ENCODE results near the gene ATG5. TPM values are rescaled to one million over a fixed set of nuclear protein-coding genes. Genes with fewer than 3 reads are reported as not detected.

ATG5 gene
- total RNA-seq, 2 experiments from 2014 or later, result 31.2 to 32.4 TPM

GRCh38 chr6:106359959-106360409 lies 34.4 kb upstream of the ATG5 start:
- no peak for DNase-seq
- TF ChIP-seq CTCF (IDR thresholded peaks at IDR 0.05), result no peak
- CTCF ChIA-PET, result interaction anchor here (0.7 to 2.5 kb wide), 14 partner anchors 10 to 617 kb away, joined by 3 to 28 read pairs (median 4); no protein-coding TSS in a partner anchor
- H3K4me3 Mint-ChIP-seq, result peak overlapping the region; percentile 52
- ATAC-seq, result no peak
- intact Hi-C loops (cut with micrococcal nuclease), result no loop called here
- no peaks in the 10 kb centered on the region for H3K36me3 Mint-ChIP-seq (ENCODE audit: low read depth)
- H3K27ac Mint-ChIP-seq, result no peak overlapping the region
- H3K4me1 Mint-ChIP-seq (ENCODE audit: low read depth), result peaks cover 10% of the 10 kb centered on the region
- H3K27me3 Mint-ChIP-seq, result peaks cover 48% of the 10 kb centered on the region
- POLR2A ChIA-PET, result no interaction called here
- no peaks in the 10 kb centered on the region for H3K9me3 Mint-ChIP-seq

- Mint-ChIP-seq H3K36me3 (ENCODE audit: low read depth) (no peaks in the 10 kb centered on the region), H3K27ac (no peak overlapping the region), H3K9me3 (no peaks in the 10 kb centered on the region), H3K4me3 (no peak overlapping the region), H3K4me1 (ENCODE audit: low read depth) (peaks cover 9% of the 10 kb centered on the region), H3K27me3 (peaks cover 60% of the 10 kb centered on the region)
- ATAC-seq (no peak), DNase-seq (no peak)
- intact Hi-C loops (cut with micrococcal nuclease), result no loop called here
- TF ChIP-seq CTCF (IDR thresholded peaks at IDR 0.05), result no peak
- ChIA-PET POLR2A (no interaction called here), CTCF (interaction anchor here (1.1 to 1.3 kb wide), 3 partner anchors 8 to 17 kb away, joined by 3 to 5 read pairs (median 3); no protein-coding TSS in a partner anchor)
Measured at GRCh38 chr6:106356378-106356777, 30.8 kb upstream of the ATG5 start.

- intact Hi-C loops (cut with micrococcal nuclease), result no loop called here
- CTCF ChIA-PET, result interaction anchor here (0.6 to 2.1 kb wide), 10 partner anchors 8 to 650 kb away, joined by 3 to 14 read pairs (median 4); no protein-coding TSS in a partner anchor
- Mint-ChIP-seq H3K27ac (no peak overlapping the region), H3K9me3 (no peaks in the 10 kb centered on the region), H3K36me3 (ENCODE audit: low read depth) (no peaks in the 10 kb centered on the region), H3K4me1 (ENCODE audit: low read depth) (no peaks in the 10 kb centered on the region), H3K27me3 (peaks cover 13% of the 10 kb centered on the region), H3K4me3 (no peak overlapping the region)
- TF ChIP-seq CTCF (IDR thresholded peaks at IDR 0.05), result no peak
- ATAC-seq (no peak), DNase-seq (no peak)
- POLR2A ChIA-PET, result no interaction called here
Measured at GRCh38 chr6:106347219-106347618, 21.7 kb upstream of the ATG5 start.

- Mint-ChIP-seq H3K36me3 (ENCODE audit: low read depth) (no peaks in the 10 kb centered on the region), H3K4me3 (no peak overlapping the region), H3K9me3 (no peaks in the 10 kb centered on the region), H3K27ac (no peak overlapping the region), H3K4me1 (ENCODE audit: low read depth) (no peaks in the 10 kb centered on the region), H3K27me3 (peaks cover 24% of the 10 kb centered on the region)
- ATAC-seq (peak; percentile 95), DNase-seq (peak; percentile 71)
- intact Hi-C loops (cut with micrococcal nuclease), result loop anchor here (2.0 to 10.0 kb wide), 2 partner anchors 227 to 635 kb away; partner anchors contain the start of gene CD24
- CTCF ChIA-PET, result interaction anchor here (0.6 to 2.6 kb wide), 54 partner anchors 8 to 658 kb away, joined by 3 to 33 read pairs (median 4); partner anchors contain the start of genes ATG5 and CRYBG1
- POLR2A ChIA-PET, result no interaction called here
- peak; percentile 77 for TF ChIP-seq CTCF (IDR thresholded peaks at IDR 0.05)
Measured at GRCh38 chr6:106339334-106340029, 13.9 kb upstream of the ATG5 start.

Measured in activated CD8-positive, alpha-beta T cell treated with anti-CD3 and anti-CD28 coated beads for 36 hours (primary cell).